ENCODE measurements around the gene KRTAP10-9. TPM values are rescaled to one million over a fixed set of nuclear protein-coding genes. Genes with fewer than 3 reads are reported as not detected.
"Not testable (repeated sequence)": the region's sequence is repeated elsewhere in the genome, so short reads cannot be mapped to it uniquely, and the experiment has no call there.

Gene KRTAP10-9
- total RNA-seq, 2 experiments from 2014 or later, result not detected

GRCh38 chr21:44589586-44590305 is 37.1 kb upstream of the KRTAP10-9 start:
- POLR2A ChIA-PET, result no interaction called here
- no peak overlapping the region for H3K27ac Mint-ChIP-seq
- intact Hi-C loops (cut with micrococcal nuclease), result loop anchor here (10.0 kb wide), 1 partner anchor 65 kb away; the partner anchor contains the start of genes KRTAP12-3 and KRTAP12-4

GRCh38 chr21:44590311-44590721 is 36.6 kb upstream of the KRTAP10-9 start:
- H3K9me3 Mint-ChIP-seq, result no peaks in the 10 kb centered on the region
- ChIA-PET POLR2A (no interaction called here), CTCF (no interaction called here)
- no peaks in the 10 kb centered on the region for H3K4me1 Mint-ChIP-seq (ENCODE audit: low read depth)
- intact Hi-C loops (cut with micrococcal nuclease), result no loop called here
- no peak overlapping the region for H3K27ac Mint-ChIP-seq
- no peak overlapping the region for H3K4me3 Mint-ChIP-seq
- peaks cover 18% of the 10 kb centered on the region for H3K27me3 Mint-ChIP-seq
- DNase-seq, result no peak
- H3K36me3 Mint-ChIP-seq, result no peaks in the 10 kb centered on the region

More at GRCh38 chr21:44589586-44590305, 37.1 kb upstream of the KRTAP10-9 start:
- no peak for DNase-seq
- CTCF ChIA-PET, result no interaction called here
- Mint-ChIP-seq H3K4me3 (no peak overlapping the region), H3K4me1 (ENCODE audit: low read depth) (no peaks in the 10 kb centered on the region), H3K9me3 (no peaks in the 10 kb centered on the region), H3K36me3 (no peaks in the 10 kb centered on the region), H3K27me3 (peaks cover 18% of the 10 kb centered on the region)

GRCh38 chr21:44590897-44591800 is 35.7 kb upstream of the KRTAP10-9 start:
- CTCF ChIA-PET; intact Hi-C loops (cut with micrococcal nuclease); H3K4me1 Mint-ChIP-seq (ENCODE audit: low read depth); H3K9me3 Mint-ChIP-seq; H3K4me3 Mint-ChIP-seq; POLR2A ChIA-PET; DNase-seq; H3K36me3 Mint-ChIP-seq; H3K27ac Mint-ChIP-seq: not testable (repeated sequence)
- peaks cover 13% of the 10 kb centered on the region for H3K27me3 Mint-ChIP-seq

GRCh38 chr21:44591801-44592130 is 35.1 kb upstream of the KRTAP10-9 start:
- H3K27ac Mint-ChIP-seq; H3K27me3 Mint-ChIP-seq; H3K4me1 Mint-ChIP-seq (ENCODE audit: low read depth); H3K36me3 Mint-ChIP-seq; CTCF ChIA-PET; H3K9me3 Mint-ChIP-seq; intact Hi-C loops (cut with micrococcal nuclease); H3K4me3 Mint-ChIP-seq; DNase-seq; POLR2A ChIA-PET: not testable (repeated sequence)

- POLR2A ChIA-PET, result no interaction called here
- CTCF ChIA-PET, result no interaction called here
- Mint-ChIP-seq H3K4me3 (no peak within 1 kb of the TSS), H3K27me3 (peaks cover 5% of the 10 kb centered on the region), H3K4me1 (ENCODE audit: low read depth) (no peaks in the 10 kb centered on the region), H3K36me3 (no peaks in the 10 kb centered on the region), H3K9me3 (no peaks in the 10 kb centered on the region), H3K27ac (no peak within 1 kb of the TSS)
- intact Hi-C loops (cut with micrococcal nuclease), result no loop called here
- DNase-seq, result no peak
These were observed 34.2 kb upstream of the KRTAP10-9 start, which contains the start of gene KRTAP10-6 for GRCh38 chr21:44592446-44593311. Gene KRTAP10-6 (minus strand): TSS chr21:44592505. CDS start chr21:44592484, 21 bp downstream.

GRCh38 chr21:44593598-44594405 is 33.1 kb upstream of the KRTAP10-9 start:
- H3K27ac Mint-ChIP-seq, result no peak overlapping the region
- POLR2A ChIA-PET, result no interaction called here
- DNase-seq, result no peak

GRCh38 chr21:44594406-44594916 is 32.4 kb upstream of the KRTAP10-9 start:
- Mint-ChIP-seq H3K27ac (no peak overlapping the region), H3K27me3 (peaks cover under 1% of the 10 kb centered on the region), H3K4me3 (no peak overlapping the region), H3K36me3 (no peaks in the 10 kb centered on the region), H3K4me1 (ENCODE audit: low read depth) (no peaks in the 10 kb centered on the region), H3K9me3 (peaks cover 2% of the 10 kb centered on the region)
- intact Hi-C loops (cut with micrococcal nuclease), result no loop called here
- POLR2A ChIA-PET, result no interaction called here
- CTCF ChIA-PET, result no interaction called here
- no peak for DNase-seq

More at GRCh38 chr21:44593598-44594405, 33.1 kb upstream of the KRTAP10-9 start:
- intact Hi-C loops (cut with micrococcal nuclease), result no loop called here
- Mint-ChIP-seq H3K4me1 (ENCODE audit: low read depth) (no peaks in the 10 kb centered on the region), H3K27me3 (peaks cover 5% of the 10 kb centered on the region), H3K36me3 (no peaks in the 10 kb centered on the region), H3K4me3 (no peak overlapping the region), H3K9me3 (peaks cover 2% of the 10 kb centered on the region)
- CTCF ChIA-PET, result no interaction called here

GRCh38 chr21:44595524-44595923 is 31.4 kb upstream of the KRTAP10-9 start:
- intact Hi-C loops (cut with micrococcal nuclease), result no loop called here
- POLR2A ChIA-PET, result no interaction called here
- H3K27ac Mint-ChIP-seq, result no peak overlapping the region
- no peaks in the 10 kb centered on the region for H3K4me1 Mint-ChIP-seq (ENCODE audit: low read depth)
- CTCF ChIA-PET, result no interaction called here
- no peak for DNase-seq
- no peaks in the 10 kb centered on the region for H3K36me3 Mint-ChIP-seq
- no peak overlapping the region for H3K4me3 Mint-ChIP-seq
- H3K27me3 Mint-ChIP-seq, result no peaks in the 10 kb centered on the region
- peaks cover 2% of the 10 kb centered on the region for H3K9me3 Mint-ChIP-seq

GRCh38 chr21:44596068-44596725 is 30.7 kb upstream of the KRTAP10-9 start:
- ChIA-PET POLR2A (no interaction called here), CTCF (no interaction called here)
- DNase-seq, result no peak
- peaks cover 2% of the 10 kb centered on the region for H3K9me3 Mint-ChIP-seq
- H3K4me3 Mint-ChIP-seq, result no peak overlapping the region
- H3K36me3 Mint-ChIP-seq, result no peaks in the 10 kb centered on the region
- H3K27me3 Mint-ChIP-seq, result no peaks in the 10 kb centered on the region
- H3K4me1 Mint-ChIP-seq (ENCODE audit: low read depth), result no peaks in the 10 kb centered on the region
- intact Hi-C loops (cut with micrococcal nuclease), result no loop called here
- H3K27ac Mint-ChIP-seq, result no peak overlapping the region

- Mint-ChIP-seq H3K4me1 (ENCODE audit: low read depth) (no peaks in the 10 kb centered on the region), H3K27me3 (no peaks in the 10 kb centered on the region), H3K36me3 (no peaks in the 10 kb centered on the region), H3K9me3 (peaks cover 2% of the 10 kb centered on the region), H3K4me3 (no peak overlapping the region), H3K27ac (no peak overlapping the region)
- ChIA-PET POLR2A (no interaction called here), CTCF (no interaction called here)
- DNase-seq, result no peak
- intact Hi-C loops (cut with micrococcal nuclease), result no loop called here
These were observed 28.8 kb upstream of the KRTAP10-9 start for GRCh38 chr21:44598061-44598460.

Measured in activated CD4-positive, alpha-beta memory T cell treated with anti-CD3 and anti-CD28 coated beads for 36 hours (primary cell).